ENCODE measurements around the gene FBXO45.
"Not testable (repeated sequence)": the region's sequence is repeated elsewhere in the genome, so short reads cannot be mapped to it uniquely, and the experiment has no call there.

FBXO45 gene

GRCh38 chr3:196603683-196604082 lies 35.2 kb downstream of the FBXO45 start:
- TF ChIP-seq CTCF (conservative IDR thresholded peaks at IDR 0.05; ENCODE audit: low read depth, low read length) = no peak
- H3K4me3 ChIP-seq (ENCODE audit: low read length) = no peak overlapping the region
- peak; percentile 22 for DNase-seq (ENCODE audit: low read depth)

GRCh38 chr3:196604548-196604947 lies 36.1 kb downstream of the FBXO45 start:
- H3K4me3 ChIP-seq (ENCODE audit: low read length) = no peak overlapping the region
- no peak for TF ChIP-seq CTCF (conservative IDR thresholded peaks at IDR 0.05; ENCODE audit: low read depth, low read length)
- DNase-seq (ENCODE audit: low read depth) = no peak

GRCh38 chr3:196608693-196609092 lies 40.2 kb downstream of the FBXO45 start:
- no peak overlapping the region for H3K4me3 ChIP-seq (ENCODE audit: low read length)
- no peak for TF ChIP-seq CTCF (conservative IDR thresholded peaks at IDR 0.05; ENCODE audit: low read depth, low read length)
- DNase-seq (ENCODE audit: low read depth) = no peak

GRCh38 chr3:196609343-196609775 lies 40.9 kb downstream of the FBXO45 start:
- H3K4me3 ChIP-seq (ENCODE audit: low read length) = no peak overlapping the region
- TF ChIP-seq CTCF (conservative IDR thresholded peaks at IDR 0.05; ENCODE audit: low read depth, low read length) = peak; percentile 80
- peak; percentile 23 for DNase-seq (ENCODE audit: low read depth)

- no peak for DNase-seq (ENCODE audit: low read depth)
- no peak overlapping the region for H3K4me3 ChIP-seq (ENCODE audit: low read length)
- TF ChIP-seq CTCF (conservative IDR thresholded peaks at IDR 0.05; ENCODE audit: low read depth, low read length) = no peak
Measured at GRCh38 chr3:196609805-196610515, 41.5 kb downstream of the FBXO45 start.

GRCh38 chr3:196611761-196612483 lies 43.5 kb downstream of the FBXO45 start:
- DNase-seq (ENCODE audit: low read depth) = no peak
- no peak for TF ChIP-seq CTCF (conservative IDR thresholded peaks at IDR 0.05; ENCODE audit: low read depth, low read length)
- no peak overlapping the region for H3K4me3 ChIP-seq (ENCODE audit: low read length)

GRCh38 chr3:196615234-196615633 lies 46.8 kb downstream of the FBXO45 start:
- H3K4me3 ChIP-seq (ENCODE audit: low read length); DNase-seq (ENCODE audit: low read depth): not testable (repeated sequence)
